Suprapubic skin (tissue), 4 donors: ENCODE data around the gene AGT. TPM values are rescaled to one million over a fixed set of nuclear protein-coding genes. Genes with fewer than 3 reads are reported as not detected.
"Not testable (repeated sequence)": the region's sequence is repeated elsewhere in the genome, so short reads cannot be mapped to it uniquely, and the experiment has no call there.

ENCODE experiments used
- DNase-seq, 2 donors: peaks; one replicate each; pipeline ENCODE4 v3.0.0-alpha.2; 2019; ENCODE audit warnings: low spot score in 2 of 2
- H3K27ac ChIP-seq: fragments of 200-600 bp; sonication (generic); one replicate; pipeline ENCODE4 v1.5.1; 2019
- H3K27me3 ChIP-seq: fragments of 200-600 bp; sonication (generic); one replicate; pipeline ENCODE4 v1.5.1; 2019
- H3K36me3 ChIP-seq: fragments of 200-600 bp; sonication (generic); one replicate; pipeline ENCODE4 v1.5.1; 2019
- H3K4me1 ChIP-seq: fragments of 200-600 bp; sonication (generic); one replicate; pipeline ENCODE4 v1.5.1; 2019
- H3K4me3 ChIP-seq: fragments of 200-600 bp; sonication (generic); one replicate; pipeline ENCODE4 v1.5.1; 2019; ENCODE audit warnings: mild to moderate bottlenecking
- H3K9me3 ChIP-seq: fragments of 200-600 bp; sonication (generic); one replicate; pipeline ENCODE4 v1.5.1; 2019
- EP300 ChIP-seq: sonication (generic); formaldehyde crosslinking; IDR thresholded peaks from one replicate; pipeline ENCODE4 v1.6.1; 2017; ENCODE audit warnings: antibody characterized with exemption
- POLR2A ChIP-seq, 2 donors: fragments of 450-650 bp; IDR thresholded peaks; one replicate each; pipeline ENCODE4 v1.6.1; 2017; ENCODE audit warnings: antibody characterized with exemption in 2 of 2, mild to moderate bottlenecking in 2 of 2, moderate library complexity in 2 of 2
- POLR2AphosphoS5 ChIP-seq, 3 donors: sonication (generic); formaldehyde crosslinking; IDR thresholded peaks; one replicate each; pipeline ENCODE4 v1.6.1; 2017; ENCODE audit warnings: antibody characterized with exemption in 3 of 3
- WGBS: methylation state at CpG from one replicate; pipeline ENCODE4 v1.1.5; 2018; 5-methylcytosine and 5-hydroxymethylcytosine counted together
- total RNA-seq, 4 donors: library from RNA; depleted of rRNA; stranded (reverse); fragments of >200 nt; gene quantifications; one replicate each; pipeline ENCODE4 v1.1.0, GENCODE V29; 2016
- TF ChIP-seq, protein P1 (sequence below), 2 donors: fragments of 200-600 bp in 1 of 2; fragments of 450-650 bp in 1 of 2; sonication (generic) in 1 of 2; IDR thresholded peaks; one replicate each; pipeline ENCODE4 v1.5.1; 2016 to 2019; ENCODE audit warnings: antibody characterized with exemption in 2 of 2, mild to moderate bottlenecking in 1 of 2, moderate library complexity in 1 of 2

Gene AGT
- total RNA-seq, 4 donors from 2014 or later = 1.6 to 5.0 TPM; not detected in 2

DNA sequence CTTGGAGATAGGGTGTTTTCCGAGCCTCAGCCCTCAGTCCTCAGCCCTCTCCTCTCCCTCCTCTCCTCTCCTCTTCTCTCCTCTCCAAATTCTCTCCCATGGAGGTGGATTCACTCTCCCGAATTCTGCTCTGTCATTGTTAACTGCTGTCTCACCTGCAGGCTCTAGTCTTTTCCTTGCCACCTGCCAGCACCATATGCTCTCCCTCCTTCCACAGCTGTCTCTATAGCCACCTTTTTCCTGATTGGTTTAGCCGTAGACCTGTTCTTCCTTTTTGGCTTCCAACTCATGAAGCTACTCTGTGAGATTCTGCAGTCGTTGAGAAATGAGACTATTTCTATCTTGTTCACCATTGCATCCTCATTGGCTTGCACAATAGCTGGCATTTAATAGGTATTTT, 51.9 kb downstream of the AGT start:
- H3K4me3 ChIP-seq = no peak overlapping the region
- 77% methylated on average over 4 of the region's 4 CpGs for WGBS
- H3K36me3 ChIP-seq = peaks cover 55% of the 10 kb centered on the region
- TF ChIP-seq, protein P1, sequence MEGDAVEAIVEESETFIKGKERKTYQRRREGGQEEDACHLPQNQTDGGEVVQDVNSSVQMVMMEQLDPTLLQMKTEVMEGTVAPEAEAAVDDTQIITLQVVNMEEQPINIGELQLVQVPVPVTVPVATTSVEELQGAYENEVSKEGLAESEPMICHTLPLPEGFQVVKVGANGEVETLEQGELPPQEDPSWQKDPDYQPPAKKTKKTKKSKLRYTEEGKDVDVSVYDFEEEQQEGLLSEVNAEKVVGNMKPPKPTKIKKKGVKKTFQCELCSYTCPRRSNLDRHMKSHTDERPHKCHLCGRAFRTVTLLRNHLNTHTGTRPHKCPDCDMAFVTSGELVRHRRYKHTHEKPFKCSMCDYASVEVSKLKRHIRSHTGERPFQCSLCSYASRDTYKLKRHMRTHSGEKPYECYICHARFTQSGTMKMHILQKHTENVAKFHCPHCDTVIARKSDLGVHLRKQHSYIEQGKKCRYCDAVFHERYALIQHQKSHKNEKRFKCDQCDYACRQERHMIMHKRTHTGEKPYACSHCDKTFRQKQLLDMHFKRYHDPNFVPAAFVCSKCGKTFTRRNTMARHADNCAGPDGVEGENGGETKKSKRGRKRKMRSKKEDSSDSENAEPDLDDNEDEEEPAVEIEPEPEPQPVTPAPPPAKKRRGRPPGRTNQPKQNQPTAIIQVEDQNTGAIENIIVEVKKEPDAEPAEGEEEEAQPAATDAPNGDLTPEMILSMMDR (IDR thresholded peaks at IDR 0.05) = no peak
- TF ChIP-seq POLR2AphosphoS5 (IDR thresholded peaks at IDR 0.05) = no peak
- no peak for TF ChIP-seq POLR2A (IDR thresholded peaks at IDR 0.05)
- TF ChIP-seq EP300 = no peak
- DNase-seq = no peak
- H3K27ac ChIP-seq = no peak overlapping the region
- H3K4me1 ChIP-seq = no peaks in the 10 kb centered on the region
- H3K27me3 ChIP-seq = no peaks in the 10 kb centered on the region
- H3K9me3 ChIP-seq = no peaks in the 10 kb centered on the region

DNA sequence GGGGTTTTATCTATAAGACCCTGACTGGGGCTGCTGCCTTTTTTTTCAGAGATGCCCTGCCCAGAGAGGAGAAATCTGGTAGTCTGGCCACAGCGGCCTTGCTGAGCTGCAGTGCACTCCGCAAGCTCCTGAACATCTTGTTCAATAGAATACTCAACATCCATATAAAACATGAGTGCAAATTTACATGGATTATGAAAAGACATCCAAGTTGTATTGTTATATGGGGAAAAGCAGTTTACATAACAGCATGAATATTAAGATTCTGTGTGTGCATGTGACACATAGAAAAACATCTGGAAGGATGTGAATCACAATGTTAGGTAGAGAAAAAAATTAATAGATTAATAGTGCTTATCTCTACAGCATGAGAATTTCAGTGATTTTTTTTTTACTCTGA, 55.2 kb downstream of the AGT start:
- H3K9me3 ChIP-seq = no peaks in the 10 kb centered on the region
- H3K4me3 ChIP-seq = no peak overlapping the region
- H3K27me3 ChIP-seq = no peaks in the 10 kb centered on the region
- no peaks in the 10 kb centered on the region for H3K4me1 ChIP-seq
- TF ChIP-seq, protein P1 (IDR thresholded peaks at IDR 0.05) = no peak
- TF ChIP-seq EP300 = no peak
- TF ChIP-seq POLR2AphosphoS5 (IDR thresholded peaks at IDR 0.05) = no peak
- TF ChIP-seq POLR2A (IDR thresholded peaks at IDR 0.05) = no peak
- 95% methylated on average over 2 of the region's 2 CpGs for WGBS
- H3K27ac ChIP-seq = no peak overlapping the region
- H3K36me3 ChIP-seq = peaks cover 25% of the 10 kb centered on the region
- no peak for DNase-seq

DNA sequence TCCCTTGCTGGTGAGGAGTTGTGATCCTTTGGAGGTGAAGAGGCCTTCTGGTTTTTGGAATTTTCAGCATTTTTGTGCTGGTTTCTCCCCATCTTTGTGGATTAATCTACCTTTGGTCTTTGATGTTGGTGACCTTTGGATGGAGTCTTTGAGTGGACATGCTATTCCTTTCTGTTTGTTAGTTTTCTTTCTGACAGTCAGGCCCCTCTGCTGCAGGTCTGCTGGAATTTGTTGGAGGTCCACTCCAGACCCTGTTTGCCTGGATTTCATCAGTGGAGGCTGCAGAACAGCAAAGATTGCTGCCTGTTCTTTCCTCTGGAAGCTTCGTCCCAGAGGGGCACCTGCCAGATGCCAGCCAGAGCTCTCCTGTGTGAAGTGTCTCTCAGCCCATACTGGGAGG, 55.8 kb downstream of the AGT start:
- not testable (repeated sequence) for H3K4me3 ChIP-seq, DNase-seq, H3K9me3 ChIP-seq, H3K4me1 ChIP-seq, H3K27ac ChIP-seq, H3K27me3 ChIP-seq
- 91% methylated on average over 1 of the region's 1 CpG for WGBS
- peaks cover 21% of the 10 kb centered on the region for H3K36me3 ChIP-seq

DNA sequence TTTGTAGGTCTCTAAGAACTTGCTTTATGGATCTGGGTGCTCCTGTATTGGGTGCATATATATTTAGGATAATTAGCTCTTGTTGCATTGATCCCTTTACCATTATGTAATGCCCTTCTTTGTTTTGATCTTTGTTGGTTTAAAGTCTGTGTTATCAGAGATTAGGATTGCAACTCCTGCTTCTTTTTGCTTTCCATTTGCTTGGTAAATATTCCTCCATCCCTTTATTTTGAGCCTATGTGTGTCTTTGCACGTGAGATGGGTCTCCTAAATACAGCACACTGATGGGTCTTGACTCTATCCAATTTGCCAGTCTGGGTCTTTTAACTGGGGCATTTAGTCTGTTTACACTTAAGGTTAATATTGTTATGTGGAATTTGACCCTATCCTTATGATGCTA, 57.2 kb downstream of the AGT start:
- peaks cover 21% of the 10 kb centered on the region for H3K36me3 ChIP-seq
- not testable (repeated sequence) for H3K4me3 ChIP-seq, H3K4me1 ChIP-seq, DNase-seq, H3K27ac ChIP-seq, H3K9me3 ChIP-seq, H3K27me3 ChIP-seq
- 96% methylated on average over 1 of the region's 1 CpG for WGBS

Other genes starting within 250 kb of the AGT start
- 10 to 100 TPM; 21.9 to 34.4 (median 23.8) TPM for gene COG2, start 71.6 kb downstream of the AGT start, total RNA-seq
- 1 to 10 TPM in 1 of 4 donors, under 1 TPM in 1, not detected in 2; 0.48 to 4.2 TPM for gene CAPN9, start 33.3 kb upstream of the AGT start, total RNA-seq
- 10 to 100 TPM; 42.7 to 70.1 (median 52.5) TPM for gene C1orf198, start 154.4 kb upstream of the AGT start, total RNA-seq